GM21515 (cell line): ENCODE data around the gene BHLHE40.

ENCODE experiments used
- ATAC-seq: cut with Tn5 transposase; IDR thresholded peaks from one replicate; pipeline ENCODE4 v1.9.1; 2021; ENCODE audit not compliant: unreplicated experiment

Gene BHLHE40

GRCh38 chr3:4979428-4980228, at the start of gene BHLHE40:
Gene BHLHE40 (plus strand): TSS chr3:4979437. CDS start chr3:4979719, 282 bp downstream.
- peak; percentile 6 for ATAC-seq

- ATAC-seq, result no peak
These were observed 48.7 kb upstream of the BHLHE40 start for GRCh38 chr3:4930501-4930900.

- ATAC-seq, result no peak
These were observed 45.2 kb upstream of the BHLHE40 start for GRCh38 chr3:4934050-4934449.

- peak; percentile 60 for ATAC-seq
These were observed 43.9 kb upstream of the BHLHE40 start for GRCh38 chr3:4935347-4935746.

- ATAC-seq, result no peak
These were observed 42.1 kb upstream of the BHLHE40 start for GRCh38 chr3:4936982-4937614.

GRCh38 chr3:4938281-4938982, 40.8 kb upstream of the BHLHE40 start:
- no peak for ATAC-seq

- no peak for ATAC-seq
These were observed 40.0 kb upstream of the BHLHE40 start for GRCh38 chr3:4939276-4939675.

- ATAC-seq, result no peak
These were observed 38.3 kb upstream of the BHLHE40 start for GRCh38 chr3:4940985-4941384.

- ATAC-seq, result no peak
These were observed 35.7 kb upstream of the BHLHE40 start for GRCh38 chr3:4943549-4943948.

GRCh38 chr3:4945324-4945723, 33.9 kb upstream of the BHLHE40 start:
- ATAC-seq, result no peak

- no peak for ATAC-seq
These were observed 32.2 kb upstream of the BHLHE40 start for GRCh38 chr3:4947028-4947427.

- ATAC-seq, result no peak
These were observed 30.8 kb upstream of the BHLHE40 start for GRCh38 chr3:4948395-4948794.

GRCh38 chr3:4949004-4949403, 30.2 kb upstream of the BHLHE40 start:
- no peak for ATAC-seq

- ATAC-seq, result no peak
These were observed 29.6 kb upstream of the BHLHE40 start for GRCh38 chr3:4949659-4950058.

GRCh38 chr3:4950351-4950784, 28.9 kb upstream of the BHLHE40 start:
- no peak for ATAC-seq

GRCh38 chr3:4950948-4951347, 28.3 kb upstream of the BHLHE40 start:
- no peak for ATAC-seq

GRCh38 chr3:4953119-4953518, 26.1 kb upstream of the BHLHE40 start:
- ATAC-seq, result no peak

- no peak for ATAC-seq
These were observed 24.8 kb upstream of the BHLHE40 start for GRCh38 chr3:4954256-4955000.

- no peak for ATAC-seq
These were observed 23.1 kb upstream of the BHLHE40 start for GRCh38 chr3:4956099-4956498.

GRCh38 chr3:4956738-4957137, 22.5 kb upstream of the BHLHE40 start:
- no peak for ATAC-seq

GRCh38 chr3:4957978-4958377, 21.3 kb upstream of the BHLHE40 start:
- ATAC-seq, result no peak
